Gastrocnemius medialis (tissue), 4 donors: ENCODE data around the gene C1D.

Source experiments
- POLR2A ChIP-seq, 2 donors: fragments of 450-650 bp; IDR thresholded peaks; one replicate each; pipeline ENCODE4 v1.6.1; 2017; ENCODE audit warnings: antibody characterized with exemption in 2 of 2, mild to moderate bottlenecking in 2 of 2, moderate library complexity in 2 of 2
- TF ChIP-seq, protein P1 (sequence below), 5 experiments: fragments of 450-650 bp in 3 of 5; fragments of 200-600 bp in 2 of 5; sonication (generic) in 2 of 5; IDR thresholded peaks in 4 of 5; conservative IDR thresholded peaks in 1 of 5; 1 replicate in 4 of 5; 2 replicates in 1 of 5; pipeline ENCODE4 v1.5.1; 2016 to 2019; ENCODE audit warnings: antibody characterized with exemption in 5 of 5, mild to moderate bottlenecking in 3 of 5, moderate library complexity in 3 of 5

DNA sequence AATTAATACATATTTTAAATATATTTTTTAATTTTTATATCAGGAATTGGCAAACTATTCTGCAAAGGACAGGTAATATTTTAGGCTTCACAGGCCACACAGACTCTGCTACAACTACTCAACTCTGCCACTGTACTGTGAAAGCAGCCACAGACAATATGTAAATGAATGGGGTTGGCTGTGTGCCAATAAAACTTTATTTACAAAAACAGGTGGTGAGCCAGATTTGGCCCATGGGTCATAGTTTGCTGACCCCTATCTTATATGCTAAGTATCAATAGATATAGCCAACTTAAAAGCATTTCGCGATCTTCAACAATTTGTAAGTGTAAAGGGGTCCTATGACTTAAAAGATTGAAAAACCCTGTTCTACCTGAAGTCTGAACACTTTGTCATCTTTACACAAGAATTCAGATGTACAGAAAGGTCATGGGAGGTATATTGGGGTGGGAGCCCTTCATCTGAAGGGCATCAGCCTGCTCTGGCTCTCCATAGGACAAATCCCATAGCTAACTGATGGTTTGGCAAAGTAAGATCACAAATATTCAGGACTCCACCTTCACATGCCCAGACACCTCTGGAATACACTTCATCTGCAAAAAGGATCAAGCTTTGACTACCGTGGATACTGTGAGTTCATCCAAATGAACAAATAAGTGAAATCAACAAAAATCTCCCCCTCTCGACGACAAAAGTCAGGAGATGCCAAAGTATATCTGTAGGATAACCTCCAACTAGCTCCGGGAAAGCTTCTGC, 65.9 kb downstream of the C1D start:
- no peak for TF ChIP-seq POLR2A (IDR thresholded peaks at IDR 0.05)
- TF ChIP-seq, protein P1, sequence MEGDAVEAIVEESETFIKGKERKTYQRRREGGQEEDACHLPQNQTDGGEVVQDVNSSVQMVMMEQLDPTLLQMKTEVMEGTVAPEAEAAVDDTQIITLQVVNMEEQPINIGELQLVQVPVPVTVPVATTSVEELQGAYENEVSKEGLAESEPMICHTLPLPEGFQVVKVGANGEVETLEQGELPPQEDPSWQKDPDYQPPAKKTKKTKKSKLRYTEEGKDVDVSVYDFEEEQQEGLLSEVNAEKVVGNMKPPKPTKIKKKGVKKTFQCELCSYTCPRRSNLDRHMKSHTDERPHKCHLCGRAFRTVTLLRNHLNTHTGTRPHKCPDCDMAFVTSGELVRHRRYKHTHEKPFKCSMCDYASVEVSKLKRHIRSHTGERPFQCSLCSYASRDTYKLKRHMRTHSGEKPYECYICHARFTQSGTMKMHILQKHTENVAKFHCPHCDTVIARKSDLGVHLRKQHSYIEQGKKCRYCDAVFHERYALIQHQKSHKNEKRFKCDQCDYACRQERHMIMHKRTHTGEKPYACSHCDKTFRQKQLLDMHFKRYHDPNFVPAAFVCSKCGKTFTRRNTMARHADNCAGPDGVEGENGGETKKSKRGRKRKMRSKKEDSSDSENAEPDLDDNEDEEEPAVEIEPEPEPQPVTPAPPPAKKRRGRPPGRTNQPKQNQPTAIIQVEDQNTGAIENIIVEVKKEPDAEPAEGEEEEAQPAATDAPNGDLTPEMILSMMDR (IDR thresholded peaks at IDR 0.05 in 4 of 5, conservative IDR thresholded peaks at IDR 0.05 in 1 of 5), result no peak
